Measurements from ENCODE around the gene ARHGEF1. TPM values are rescaled to one million over a fixed set of nuclear protein-coding genes. Genes with fewer than 3 reads are reported as not detected.

Gene ARHGEF1
- total RNA-seq, 1 donor from 2014 or later = 593 TPM

DNA sequence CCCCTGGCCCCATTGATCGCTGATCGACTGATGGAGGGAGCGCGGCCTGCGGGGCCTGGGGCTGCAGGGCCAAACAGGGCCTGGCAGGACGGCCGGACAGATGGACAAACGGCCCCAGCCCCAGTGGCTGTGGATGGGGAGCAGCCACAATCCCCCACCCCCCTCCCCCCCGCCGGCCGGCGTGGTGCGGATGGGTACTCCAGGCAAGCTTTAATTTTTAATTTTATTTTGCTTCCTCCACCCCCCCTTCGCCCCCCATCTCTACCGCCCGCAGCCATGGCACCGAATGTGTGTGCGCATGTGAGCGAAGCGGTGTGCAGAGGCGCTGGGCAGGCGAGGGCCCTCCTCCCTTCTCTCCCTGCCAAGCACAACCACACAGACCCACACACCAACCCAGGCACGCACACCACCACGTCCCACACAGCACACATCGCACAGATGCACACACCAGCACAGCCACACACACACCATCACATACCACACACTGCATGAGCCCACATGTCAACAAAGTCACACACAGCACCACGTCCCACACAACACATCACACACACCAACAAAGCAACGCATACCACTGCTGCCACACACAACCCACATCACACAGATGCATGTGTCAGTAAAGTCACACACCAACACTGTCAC lies 32.9 kb downstream of the ARHGEF1 start:
- intact Hi-C loops (cut with micrococcal nuclease) = no loop called here

DNA sequence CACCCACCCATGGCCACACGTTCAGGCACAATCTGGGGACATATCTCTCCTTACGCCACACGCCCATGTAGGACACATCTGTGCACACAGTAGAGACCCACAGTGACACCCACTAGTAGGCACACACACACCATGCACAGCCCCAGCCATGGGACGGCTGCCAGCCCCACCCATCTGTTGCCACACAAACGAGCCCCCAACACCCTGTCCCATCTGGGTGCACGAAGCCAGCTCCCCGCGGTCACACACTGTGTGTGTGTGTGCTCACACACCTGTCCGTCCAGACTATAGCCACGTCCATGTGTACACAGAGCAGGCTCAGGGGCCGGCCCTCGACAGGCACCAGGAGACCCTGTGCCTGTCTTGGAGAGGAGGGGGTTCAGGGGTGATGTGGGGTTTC lies 34.7 kb downstream of the ARHGEF1 start:
- intact Hi-C loops (cut with micrococcal nuclease) = no loop called here

DNA sequence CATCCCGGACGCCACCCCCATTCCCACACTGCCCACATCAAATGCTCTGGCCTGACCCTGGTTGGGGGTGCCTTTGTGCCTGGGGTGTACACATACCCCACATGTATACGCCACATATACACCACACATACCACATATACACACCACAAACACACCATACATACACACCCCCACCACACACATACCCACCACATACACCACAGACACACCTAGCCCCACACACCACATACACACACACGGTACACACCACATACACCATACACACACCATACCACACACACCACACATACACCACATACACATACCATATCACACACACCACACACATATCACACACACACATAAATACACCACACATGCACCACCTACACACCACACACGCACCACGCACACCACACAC lies 35.1 kb downstream of the ARHGEF1 start:
- intact Hi-C loops (cut with micrococcal nuclease) = no loop called here

DNA sequence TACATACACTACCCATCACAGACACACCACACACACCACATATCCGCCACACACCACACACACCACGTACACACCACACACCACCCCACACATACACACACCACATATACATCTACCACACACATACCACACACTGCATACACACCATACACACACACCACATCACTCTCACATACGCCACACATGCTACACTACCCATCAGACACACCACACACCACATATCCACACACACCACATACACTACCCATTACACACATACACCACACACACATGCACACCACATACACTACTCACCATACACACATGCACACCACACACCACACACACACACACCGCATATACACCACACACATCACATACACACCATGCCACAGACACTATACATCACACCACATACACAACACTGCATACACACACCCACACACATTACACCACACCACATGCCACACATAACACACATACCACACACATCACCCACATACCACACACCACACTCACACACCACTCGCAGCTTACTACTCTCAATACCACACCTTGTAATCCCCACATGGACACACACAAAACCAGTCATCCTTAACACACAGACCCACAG lies 35.8 kb downstream of the ARHGEF1 start:
- intact Hi-C loops (cut with micrococcal nuclease) = no loop called here

DNA sequence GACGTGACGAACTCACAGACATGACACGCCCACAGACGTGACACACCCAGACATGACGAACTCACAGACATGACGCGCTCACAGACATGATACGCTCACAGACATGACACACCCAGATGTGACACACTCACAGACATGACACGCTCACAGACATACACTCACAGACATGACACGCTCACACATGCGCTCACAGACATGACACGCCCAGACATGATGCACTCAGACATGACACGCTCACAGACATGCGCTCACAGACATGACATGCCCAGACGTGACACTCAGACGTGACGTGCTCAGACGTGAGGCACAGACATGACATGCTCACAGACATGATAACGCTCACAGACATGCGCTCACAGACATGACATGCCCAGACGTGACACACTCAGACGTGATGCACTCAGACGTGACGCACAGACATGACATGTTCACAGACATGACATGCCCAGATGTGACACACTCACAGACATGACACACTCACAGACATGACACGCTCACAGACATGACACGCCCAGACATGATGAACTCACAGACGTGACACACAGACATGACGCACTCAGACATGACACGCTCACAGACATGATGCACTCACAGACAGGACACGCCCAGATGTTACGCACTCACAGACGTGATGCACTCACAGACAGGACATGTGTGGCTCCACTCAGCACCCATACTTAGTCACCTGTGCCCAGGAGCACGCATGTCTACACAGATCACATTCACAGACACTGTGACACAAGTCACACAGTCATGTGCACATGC lies 37.1 kb downstream of the ARHGEF1 start:
- intact Hi-C loops (cut with micrococcal nuclease) = no loop called here

DNA sequence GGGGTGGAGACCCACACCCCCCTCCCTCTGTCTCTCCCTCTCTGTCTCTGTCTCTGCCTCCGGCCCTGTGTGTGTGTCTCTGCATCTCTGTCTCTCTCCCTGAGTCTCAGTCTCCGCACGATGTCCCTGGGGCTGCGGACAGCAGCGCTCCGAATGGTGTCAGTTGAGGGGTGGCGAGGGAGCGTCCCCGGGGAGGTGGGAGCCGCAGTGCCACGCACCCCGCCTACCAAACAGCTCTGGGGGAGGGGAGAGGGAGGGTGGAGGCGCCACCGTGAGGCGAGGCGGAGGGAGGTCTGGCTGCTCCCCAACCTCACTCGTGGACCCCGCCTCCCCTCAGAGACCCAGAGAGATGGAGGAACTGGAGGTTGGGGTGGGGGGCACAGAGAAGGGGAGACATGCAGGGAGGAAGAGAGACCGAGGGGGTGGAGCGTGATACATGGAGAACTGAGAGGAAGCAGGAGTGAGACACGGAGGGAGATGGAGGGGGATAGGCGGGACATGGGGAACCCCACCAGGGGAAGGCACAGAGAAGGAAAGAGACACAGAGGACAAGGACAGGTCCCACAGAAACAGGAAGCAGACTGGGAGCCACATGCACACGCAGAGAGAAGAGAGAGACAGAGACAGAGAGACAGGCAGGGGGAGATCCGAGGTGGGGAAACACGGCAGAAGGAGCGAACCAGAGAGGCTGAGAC lies 38.0 kb downstream of the ARHGEF1 start:
- intact Hi-C loops (cut with micrococcal nuclease) = no loop called here

DNA sequence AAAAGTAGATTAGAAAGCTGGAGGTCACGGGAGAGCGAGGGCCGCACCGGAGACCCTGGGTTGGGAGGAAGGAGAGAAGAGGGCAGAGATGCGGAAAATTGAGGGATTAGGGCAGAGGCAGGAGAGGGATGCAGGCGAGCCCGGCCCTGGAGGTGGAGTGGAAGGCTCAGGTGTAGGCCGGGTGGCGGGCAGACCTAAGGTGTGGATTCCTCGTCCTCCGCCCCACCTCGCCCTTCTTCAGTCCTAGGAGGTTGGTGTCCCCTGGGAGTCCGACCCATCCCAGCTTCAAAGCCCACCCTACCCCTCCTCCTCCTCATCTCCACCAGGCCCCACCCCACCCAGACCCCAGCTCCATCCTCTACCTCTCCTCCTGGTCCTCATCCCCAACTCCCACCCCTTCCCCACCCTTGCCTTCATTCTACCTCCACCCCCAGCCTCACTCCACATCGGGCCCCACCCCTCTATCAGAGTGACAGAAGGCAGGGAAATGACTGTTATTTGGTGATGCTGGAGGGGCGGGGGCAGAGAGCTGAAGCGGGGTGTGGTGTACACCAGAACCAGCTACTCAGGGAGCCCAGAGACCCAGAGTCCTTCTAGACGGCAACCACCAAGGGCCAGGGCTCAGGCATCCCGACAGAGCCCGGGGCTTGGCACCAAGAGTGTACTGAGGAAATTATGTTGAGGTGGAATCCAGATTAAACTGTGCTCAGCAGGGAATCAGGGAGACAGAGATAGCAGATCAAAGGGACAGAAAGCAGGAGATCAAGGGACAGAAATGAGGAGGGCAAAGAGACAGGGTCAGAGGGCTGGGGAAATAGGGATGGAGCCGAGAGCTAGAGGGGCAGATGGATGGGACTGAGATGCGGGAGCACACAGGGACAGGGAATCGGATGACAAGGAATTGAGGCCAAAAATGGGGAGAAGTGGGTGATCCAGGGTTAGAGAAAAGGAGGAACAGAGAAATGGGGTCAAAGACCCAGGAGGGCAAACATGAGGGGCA lies 38.9 kb downstream of the ARHGEF1 start:
- intact Hi-C loops (cut with micrococcal nuclease) = no loop called here

DNA sequence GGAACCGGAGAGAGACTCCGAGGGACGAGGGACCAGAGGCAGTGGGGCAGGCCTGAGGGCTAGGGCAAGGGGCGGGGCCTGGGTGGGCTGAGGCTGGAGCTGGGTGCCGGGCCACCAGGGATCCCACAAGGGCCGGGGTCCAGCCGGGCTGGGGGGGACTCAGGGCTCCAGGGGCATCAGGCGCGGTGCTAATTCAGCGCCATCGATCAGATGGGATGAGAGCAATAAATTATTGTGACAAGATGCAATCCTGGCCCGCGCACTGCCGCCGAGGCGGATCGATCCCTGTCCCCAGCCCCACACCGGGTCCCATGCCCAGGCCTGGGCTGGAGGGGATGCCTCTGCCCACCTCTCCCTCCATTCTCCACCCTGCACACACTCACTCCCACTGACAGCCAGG lies 39.6 kb downstream of the ARHGEF1 start:
- intact Hi-C loops (cut with micrococcal nuclease) = no loop called here

DNA sequence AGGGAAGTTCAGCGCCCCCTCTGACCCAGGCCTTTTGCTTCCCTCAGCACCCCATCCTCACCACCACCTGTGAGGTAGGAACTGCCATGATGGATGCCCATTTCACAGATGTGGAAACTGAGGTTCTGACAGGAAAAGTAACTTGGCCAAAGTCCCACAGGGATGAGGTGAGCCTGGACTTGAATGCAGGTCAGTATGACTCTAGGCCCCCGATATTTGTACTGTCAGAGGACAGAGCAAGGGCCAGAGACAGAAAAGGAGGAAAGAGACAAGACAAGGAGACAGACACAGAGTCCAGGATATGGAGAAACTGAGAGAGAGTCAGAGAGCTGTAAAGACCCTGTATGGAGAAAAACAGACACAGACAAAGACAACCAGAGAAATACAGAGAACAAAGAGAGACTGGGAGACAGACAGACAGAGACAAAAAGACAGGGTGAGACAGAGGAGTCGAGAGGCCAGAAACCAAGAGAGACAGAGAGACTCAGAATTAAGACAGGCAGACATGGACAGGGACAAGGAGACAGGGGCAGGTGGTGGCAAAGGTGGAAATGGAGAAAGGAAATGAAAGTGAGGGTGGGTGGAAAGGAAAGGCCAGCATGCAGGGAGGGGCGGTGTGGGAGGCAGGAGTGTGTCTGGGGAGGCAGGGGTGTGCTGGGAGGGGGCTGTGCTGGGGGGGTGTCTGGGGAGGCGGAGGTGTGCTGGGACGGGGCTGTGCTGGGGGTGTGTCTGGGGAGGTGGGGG lies 40.2 kb downstream of the ARHGEF1 start:
- intact Hi-C loops (cut with micrococcal nuclease) = no loop called here

DNA sequence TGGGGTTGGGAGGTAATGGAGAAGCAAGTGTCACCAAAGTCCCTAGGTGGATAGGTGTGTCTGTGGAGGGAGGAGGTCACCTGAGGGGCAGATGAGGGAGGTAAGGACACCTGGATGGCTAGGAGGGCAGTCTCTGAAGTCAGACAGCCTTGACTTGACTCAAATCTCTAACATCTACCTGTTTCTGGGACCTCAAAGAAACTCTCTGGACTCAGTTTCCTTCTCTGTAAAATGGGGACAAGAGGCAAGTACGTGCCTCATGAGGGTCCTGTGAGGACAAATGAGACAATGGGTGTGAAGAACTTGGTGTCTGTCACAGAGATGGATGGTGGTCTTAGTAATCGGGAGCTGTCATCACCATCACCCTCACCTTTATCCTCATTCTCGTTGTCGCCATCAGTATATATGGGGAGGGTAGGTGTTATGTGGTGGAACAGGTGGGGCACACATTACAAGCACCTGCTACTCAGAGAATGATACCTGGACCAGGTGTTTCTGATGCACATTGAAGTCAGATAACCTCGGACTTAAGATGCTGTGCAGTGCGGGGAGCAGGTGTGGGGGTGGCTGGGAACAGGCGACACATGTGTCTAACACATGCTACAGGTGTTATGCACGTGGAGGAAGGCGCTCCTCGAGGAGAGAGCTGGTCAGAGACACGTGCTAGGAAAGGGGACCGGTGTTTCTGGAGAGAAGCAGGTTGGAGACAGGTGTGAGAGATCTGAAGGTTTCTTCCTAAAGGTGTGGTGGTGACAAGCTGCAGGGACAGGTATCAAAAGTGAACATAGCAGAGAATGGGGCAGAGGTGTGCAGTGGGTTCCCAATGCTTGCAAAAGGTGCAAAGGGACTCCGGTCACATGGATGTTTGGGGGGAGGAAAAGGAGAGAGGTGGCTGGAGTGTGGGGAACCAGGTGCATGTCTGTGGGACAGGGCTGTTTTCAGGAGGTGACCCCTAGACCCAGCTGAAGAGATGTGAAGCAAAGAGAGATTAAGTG lies 41.5 kb downstream of the ARHGEF1 start:
- intact Hi-C loops (cut with micrococcal nuclease) = loop anchor here (5.0 kb wide), 1 partner anchor 37 kb away; no protein-coding TSS in a partner anchor

DNA sequence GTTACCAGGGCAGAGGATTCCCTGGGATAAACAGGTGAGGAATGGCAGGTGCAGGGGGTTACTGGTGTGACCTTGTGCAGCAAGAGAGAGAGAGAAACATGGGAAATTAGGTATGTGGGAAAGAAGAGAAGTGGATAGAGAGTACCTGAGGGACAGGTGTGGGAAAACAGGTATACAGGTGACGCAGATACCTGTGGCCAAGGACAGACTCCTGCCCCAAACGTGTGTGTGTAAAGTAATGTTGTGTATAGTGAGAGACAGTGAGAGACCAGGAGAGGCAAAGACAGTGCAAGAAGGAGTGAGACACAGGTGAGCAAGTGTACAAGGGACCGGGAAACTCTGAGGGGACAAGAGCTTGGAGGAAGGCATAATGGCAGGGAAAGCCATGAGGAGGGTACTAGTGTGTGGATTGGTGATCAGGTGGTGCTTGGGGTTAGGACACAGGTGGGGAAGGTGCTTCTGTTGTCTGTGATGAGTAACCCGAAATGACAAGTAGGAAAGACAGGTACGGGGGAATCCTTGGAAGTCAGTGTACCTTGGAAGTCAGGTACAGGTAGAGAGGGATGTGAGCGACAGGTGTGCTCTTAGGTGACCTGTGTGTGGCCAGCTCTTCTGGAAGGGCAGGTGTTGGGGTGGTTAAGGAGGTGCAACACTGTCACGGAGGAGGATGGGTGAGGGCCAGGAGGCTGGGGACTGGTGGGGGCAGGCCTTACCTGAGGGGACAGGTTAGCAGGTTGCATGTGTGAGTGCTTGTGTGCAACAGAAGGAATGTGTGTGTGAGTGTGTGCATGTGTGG lies 42.4 kb downstream of the ARHGEF1 start:
- intact Hi-C loops (cut with micrococcal nuclease) = loop anchor here (5.0 kb wide), 1 partner anchor 38 kb away; no protein-coding TSS in a partner anchor

DNA sequence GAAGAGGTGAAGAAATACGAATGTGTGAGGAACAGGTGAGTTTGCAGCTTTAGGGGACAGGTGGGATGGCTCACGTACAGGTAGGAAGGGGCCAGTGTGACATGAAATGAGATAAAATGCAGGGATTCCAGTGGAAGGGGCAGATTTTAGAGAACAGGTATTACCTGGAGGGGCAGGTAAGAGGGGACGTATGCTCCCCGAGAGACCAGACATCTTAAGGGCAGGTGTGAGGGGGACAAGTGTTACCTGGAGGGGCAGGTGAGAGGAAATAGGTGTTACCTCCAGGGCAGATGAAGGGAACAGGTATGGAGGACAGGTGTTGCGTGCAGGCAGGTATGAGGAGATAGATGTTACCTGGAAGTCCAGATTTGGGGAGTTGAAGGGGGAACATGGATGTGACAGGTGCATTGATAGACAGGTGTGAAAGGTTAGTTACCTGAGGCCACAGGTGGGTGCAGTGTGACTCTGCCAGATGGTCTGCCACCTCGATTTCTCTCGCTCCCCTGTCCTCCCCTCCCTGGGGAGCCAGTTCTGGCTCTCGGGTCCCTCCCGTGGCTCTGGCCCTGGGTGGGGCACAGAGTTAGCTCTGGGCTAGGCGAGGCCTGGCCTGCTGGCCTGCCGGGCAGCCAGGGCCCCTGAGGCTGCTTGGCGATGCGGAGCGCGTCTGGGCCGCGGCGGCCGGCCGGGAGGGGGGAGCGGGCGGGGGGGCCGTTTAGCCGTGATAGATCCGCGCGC lies 43.2 kb downstream of the ARHGEF1 start:
- intact Hi-C loops (cut with micrococcal nuclease) = loop anchor here (5.0 kb wide), 1 partner anchor 39 kb away; no protein-coding TSS in a partner anchor

DNA sequence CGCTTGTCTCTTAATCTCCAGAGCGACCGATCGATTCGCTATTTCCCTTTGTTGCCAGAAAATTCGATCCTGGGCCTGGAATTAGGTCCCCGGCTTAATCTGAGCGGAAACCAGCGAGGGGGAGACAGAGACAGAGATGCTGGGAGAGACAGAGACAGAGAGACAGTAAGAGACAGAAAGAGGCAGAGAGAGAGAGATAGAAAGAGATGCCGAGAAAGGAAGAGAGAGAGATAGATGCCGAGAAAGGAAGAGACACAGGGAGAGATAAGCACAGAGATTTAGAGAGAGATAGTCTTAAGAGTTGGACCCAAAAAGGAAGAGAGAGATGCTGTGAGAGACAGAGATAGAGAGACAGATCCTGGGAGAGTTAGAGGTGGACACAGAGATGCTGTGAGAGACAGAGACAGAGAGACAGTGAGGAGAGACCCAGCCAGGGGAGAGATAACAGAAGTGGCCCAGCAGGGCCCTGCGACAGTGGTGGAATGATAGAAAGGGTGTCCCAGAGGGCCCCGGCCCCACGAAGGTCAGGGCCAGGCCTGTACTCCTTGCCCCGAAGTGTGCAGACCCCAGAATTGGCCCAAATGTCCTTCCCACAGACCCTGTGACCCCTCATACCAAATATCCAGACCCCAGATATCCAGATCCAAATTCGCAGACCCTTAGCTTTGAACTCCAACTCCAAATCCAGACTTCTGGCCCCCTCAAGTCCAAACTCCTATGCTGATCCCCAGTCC lies 43.9 kb downstream of the ARHGEF1 start:
- intact Hi-C loops (cut with micrococcal nuclease) = loop anchor here (5.0 kb wide), 1 partner anchor 40 kb away; no protein-coding TSS in a partner anchor

DNA sequence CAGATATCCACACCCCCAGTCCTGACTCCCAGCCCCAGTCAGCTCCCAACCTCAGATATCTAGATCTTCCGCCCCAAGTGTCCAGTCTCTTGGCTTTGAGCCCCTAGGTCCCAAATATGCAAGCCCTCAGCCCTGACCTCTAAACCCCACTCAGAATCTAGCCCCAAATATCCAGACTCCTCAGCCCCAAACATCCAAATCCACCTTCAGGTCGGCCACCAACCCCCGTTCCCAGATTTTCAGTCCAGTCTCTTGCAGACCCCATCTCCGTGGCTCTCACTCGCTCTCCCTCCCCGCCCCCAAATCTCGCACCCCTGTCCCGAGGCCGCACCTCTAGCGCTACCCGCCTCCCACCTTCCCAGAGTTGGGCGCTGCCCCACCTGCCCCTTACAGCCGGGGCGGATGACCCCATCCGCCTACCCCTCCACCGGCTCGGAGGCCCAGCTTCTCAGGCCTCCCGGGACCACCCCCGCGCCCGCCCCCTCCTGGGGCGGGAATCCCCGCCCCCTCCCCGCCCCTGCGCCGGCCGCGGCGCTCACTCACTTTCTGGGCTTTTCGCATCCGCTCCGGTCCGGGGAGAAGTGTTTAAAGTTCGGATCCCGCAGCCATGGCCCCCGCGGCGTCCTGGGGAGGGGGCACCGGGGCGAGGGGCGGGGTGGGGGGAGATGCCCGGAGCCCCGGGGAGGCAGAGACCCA lies 44.7 kb downstream of the ARHGEF1 start:
- intact Hi-C loops (cut with micrococcal nuclease) = loop anchor here (2.0 to 5.0 kb wide), 2 partner anchors 40 to 53 kb away; no protein-coding TSS in a partner anchor

DNA sequence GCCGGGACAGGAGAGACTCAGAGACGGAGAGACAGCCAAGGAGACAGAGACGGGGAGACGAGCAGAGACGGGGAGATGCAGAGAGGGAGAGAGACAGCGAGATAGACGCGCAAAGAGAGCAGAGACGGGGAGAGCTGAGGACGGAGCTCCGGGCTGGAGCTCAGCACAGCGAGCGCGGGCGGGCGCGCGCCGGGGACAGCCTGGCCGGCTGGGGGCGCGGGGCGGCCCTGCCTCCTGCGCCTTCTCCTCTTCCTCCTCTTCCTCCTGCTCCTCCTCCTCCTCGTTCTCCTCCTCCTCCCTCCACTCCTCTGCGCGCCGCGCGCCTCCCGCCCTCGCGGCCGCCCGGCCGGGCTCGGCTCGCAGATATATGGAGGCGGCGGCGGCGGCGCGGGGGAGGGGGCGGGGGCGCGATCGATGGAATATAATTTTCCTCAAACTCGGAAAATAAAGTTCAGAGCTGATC lies 45.3 kb downstream of the ARHGEF1 start, which contains the start of gene ERFL:
ERFL (minus strand) TSS at position 229 of the 463 bp plus-strand sequence. CDS start 15,530 bp downstream, outside the sequence.
- intact Hi-C loops (cut with micrococcal nuclease) = loop anchor here (2.0 to 5.0 kb wide), 2 partner anchors 41 to 53 kb away; no protein-coding TSS in a partner anchor

Measured in T-helper 2 cell treated with Interferon-gamma antibody and Interleukin-4, amounts not matched to agents 100 ng/mL and 5 ng/mL, for 36 hours (primary cell).